Endothelial cell of umbilical vein (primary cell): ENCODE data around the gene HECW1. TPM values are rescaled to one million over a fixed set of nuclear protein-coding genes. Genes with fewer than 3 reads are reported as not detected.

Experiments used
- BruUV-seq: library from RNA; stranded (reverse); fragments of 400-500 nt; replicated peaks from 2 replicates; lab custom pipeline; 2021; lab: Mats Ljungman, UMichigan
- CTCF ChIA-PET: fragments of 300-600, 350-600 bp; sonication (Branson Sonifier 250); formaldehyde crosslinking; loops from one replicate; lab custom pipeline; 2021; ENCODE audit warnings: antibody characterized with exemption, inconsistent platforms; lab: Charles Lee
- POLR2A ChIA-PET: fragments of 300-600, 350-600 bp; sonication (Branson Sonifier 250); formaldehyde crosslinking; loops from one replicate; lab custom pipeline; 2021; ENCODE audit warnings: antibody characterized with exemption, inconsistent platforms; lab: Charles Lee
- DNase-seq: peaks from one replicate; pipeline ENCODE4 v3.0.0-alpha.2; 2011; ENCODE audit warnings: low read depth, low spot score
- FAIRE-seq: peaks from 2 replicates; lab custom pipeline; 2011; peaks lifted over from hg19 to GRCh38; lab: Jason Lieb, UNC
- H2AFZ ChIP-seq: 2 replicates; pipeline ENCODE4 v1.6.0; 2012; ENCODE audit warnings: low read depth, low read length, control low read depth, inconsistent platforms
- H3K27ac ChIP-seq: 2 replicates; pipeline ENCODE4 v1.5.1; 2011; ENCODE audit warnings: low read depth, mild to moderate bottlenecking, control low read depth, low read length, moderate library complexity; ENCODE audit not compliant: insufficient read depth
- H3K27me3 ChIP-seq, 2 experiments: 2 replicates each; pipeline versions ENCODE4 v1.6.0 to v1.6.1; 2011; ENCODE audit warnings: low read length in 2 of 2, mixed read lengths in 1 of 2; ENCODE audit not compliant: control insufficient read depth in 2 of 2, insufficient read depth in 2 of 2
- H3K36me3 ChIP-seq, 2 experiments: 2 replicates in 1 of 2; 3 replicates in 1 of 2; pipeline ENCODE4 v1.5.1; 2011; ENCODE audit warnings: low read length in 2 of 2, mild to moderate bottlenecking in 1 of 2, moderate library complexity in 1 of 2; ENCODE audit not compliant: control insufficient read depth in 2 of 2, insufficient read depth in 2 of 2; ENCODE audit errors: extremely low read depth in 1 of 2
- H3K4me1 ChIP-seq: 3 replicates; pipeline ENCODE4 v1.5.1; 2011; ENCODE audit warnings: mild to moderate bottlenecking, low read length; ENCODE audit not compliant: control insufficient read depth, insufficient read depth; ENCODE audit errors: extremely low read depth
- H3K4me2 ChIP-seq: 2 replicates; pipeline ENCODE4 v1.6.1; 2011; ENCODE audit warnings: low read length, control low read depth, mixed read lengths; ENCODE audit not compliant: insufficient read depth
- H3K4me3 ChIP-seq, 3 experiments: fragments of 200-600 bp in 1 of 3; sonication (generic), shearing (Covaris generic) in 1 of 3; replicated peaks in 1 of 3; 2 replicates each; pipeline ENCODE4 v1.5.1; 2011 to 2016; ENCODE audit warnings: control low read depth in 3 of 3, low read length in 3 of 3, mild to moderate bottlenecking in 2 of 3, inconsistent platforms in 1 of 3, low read depth in 1 of 3, moderate library complexity in 1 of 3; ENCODE audit not compliant: insufficient read depth in 1 of 3
- H3K79me2 ChIP-seq: 2 replicates; pipeline ENCODE4 v1.6.0; 2012; ENCODE audit warnings: low read length, inconsistent platforms; ENCODE audit not compliant: control insufficient read depth, insufficient read depth
- H3K9ac ChIP-seq: replicated peaks from 2 replicates; pipeline ENCODE3; 2011; ENCODE audit warnings: low read length, control low read depth; ENCODE audit not compliant: insufficient read depth; ENCODE audit errors: extremely low read depth
- H3K9me1 ChIP-seq: replicated peaks from 3 replicates; pipeline ENCODE4 v1.6.0; 2011; ENCODE audit warnings: mild to moderate bottlenecking, low read length; ENCODE audit not compliant: control insufficient read depth, insufficient read depth; ENCODE audit errors: extremely low read depth
- H3K9me3 ChIP-seq: replicated peaks from 2 replicates; pipeline ENCODE4 v1.5.1; 2012; ENCODE audit warnings: low read length, inconsistent platforms; ENCODE audit not compliant: control insufficient read depth, insufficient read depth
- H4K20me1 ChIP-seq: replicated peaks from 2 replicates; pipeline ENCODE3; 2011; ENCODE audit warnings: mild to moderate bottlenecking, low read length; ENCODE audit not compliant: control insufficient read depth, insufficient read depth; ENCODE audit errors: extremely low read depth
- EZH2 ChIP-seq: IDR thresholded peaks from 2 replicates; pipeline ENCODE4 v1.6.1; 2012; ENCODE audit warnings: borderline replicate concordance, low read depth, mild to moderate bottlenecking, moderate library complexity, low read length, inconsistent platforms; ENCODE audit not compliant: severe bottlenecking
- FOS ChIP-seq: IDR thresholded peaks from 2 replicates; pipeline ENCODE4 v1.6.1; 2011; ENCODE audit warnings: mild to moderate bottlenecking, low read length, moderate library complexity, borderline replicate concordance; ENCODE audit not compliant: insufficient read depth
- GATA2 ChIP-seq: IDR thresholded peaks from 2 replicates; pipeline ENCODE4 v1.7.0; 2011; ENCODE audit warnings: low read depth, mild to moderate bottlenecking, moderate library complexity, mixed read lengths, low read length; ENCODE audit not compliant: insufficient read length, insufficient read depth
- MYC ChIP-seq: IDR thresholded peaks from one replicate; pipeline ENCODE4 v1.6.1; 2011; ENCODE audit warnings: mild to moderate bottlenecking, low read depth, low read length
- POLR2A ChIP-seq: IDR thresholded peaks from 2 replicates; pipeline ENCODE4 v1.6.1; 2012; ENCODE audit warnings: low read depth, mild to moderate bottlenecking, control low read depth, low read length
- POLR2AphosphoS5 ChIP-seq: IDR thresholded peaks from 2 replicates; pipeline ENCODE4 v1.6.1; 2012; ENCODE audit warnings: low read depth, mild to moderate bottlenecking, control low read depth, low read length, moderate library complexity; ENCODE audit not compliant: insufficient read depth
- dilution Hi-C: fragments of 300-500 bp; cut with MboI; formaldehyde crosslinking; loops from one replicate; pipeline ENCODE4 v1.15.0; 2019; ENCODE audit warnings: low sequenced_read_pairs; ENCODE audit not compliant: extremely low pct_ligation_motif_present
- intact Hi-C: fragments of 100-400 bp; cut with micrococcal nuclease; formaldehyde crosslinking; loops from one replicate; pipeline ENCODE4 v1.10.0; 2022
- polyA plus RNA-seq, 4 experiments: library from polyadenylated mRNA; depleted of rRNA in 3 of 4; stranded (reverse) in 3 of 4; unstranded in 1 of 4; fragments of >200 nt; gene quantifications; 2 replicates each; pipeline versions ENCODE4 v1.2.1 to v1.2.3, GENCODE V29; 2011 to 2012; ENCODE audit warnings: missing spikeins in 1 of 4
- total RNA-seq: library from RNA; stranded (reverse); gene quantifications from 2 replicates; pipeline ENCODE4 v1.2.3, GENCODE V29; 2021
- TF ChIP-seq, protein P1 (sequence below), 2 donors: IDR thresholded peaks; 1 replicate in 1 of 2; 2 replicates in 1 of 2; pipeline ENCODE4 v1.5.1; 2011; ENCODE audit warnings: low read length in 2 of 2, mild to moderate bottlenecking in 2 of 2, moderate library complexity in 2 of 2, control low read depth in 1 of 2, inconsistent platforms in 1 of 2, low read depth in 1 of 2; ENCODE audit not compliant: insufficient read depth in 1 of 2; ENCODE audit errors: extremely low read depth in 1 of 2
- TF ChIP-seq, protein P2 (sequence below): IDR thresholded peaks from 2 replicates; pipeline ENCODE4 v1.6.1; 2011; ENCODE audit not compliant: insufficient read depth, insufficient read length

Gene HECW1
- total and polyA plus RNA-seq, 2 donors (not counting 3 experiments of a cell fraction or from before 2014, with no cell fraction given), result not detected

DNA sequence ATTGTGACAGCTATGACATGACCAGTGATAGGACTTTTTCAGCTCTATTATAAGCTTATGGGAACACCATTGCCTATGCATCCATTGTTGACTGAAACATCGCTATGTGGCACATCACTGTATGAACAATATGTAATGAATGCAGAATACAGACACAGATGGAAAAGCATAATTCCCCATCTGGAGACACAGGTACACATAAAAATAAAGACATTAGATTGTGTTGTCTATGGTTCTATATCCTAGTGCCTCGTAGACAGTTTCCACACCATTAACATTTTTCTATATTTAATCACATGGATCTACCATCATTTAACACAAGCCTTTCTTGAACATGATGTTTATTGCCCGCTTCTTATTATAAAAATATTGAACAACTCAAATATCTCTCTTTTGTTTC is 374.2 kb downstream of the HECW1 start:
- Histone ChIP-seq H2AFZ (no peak overlapping the region), H3K4me1 (no peaks in the 10 kb centered on the region), H4K20me1 (no peaks in the 10 kb centered on the region), H3K9ac (no peak overlapping the region), H3K4me2 (no peak overlapping the region), H3K9me3 (no peaks in the 10 kb centered on the region), H3K4me3 (no peak overlapping the region), H3K27me3 (peaks cover 2 to 5% of the 10 kb centered on the region in 2 experiments), H3K27ac (no peak overlapping the region), H3K36me3 (no peaks in the 10 kb centered on the region), H3K79me2 (no peaks in the 10 kb centered on the region), H3K9me1 (no peaks in the 10 kb centered on the region)
- no peak for TF ChIP-seq POLR2A
- TF ChIP-seq, protein P1, sequence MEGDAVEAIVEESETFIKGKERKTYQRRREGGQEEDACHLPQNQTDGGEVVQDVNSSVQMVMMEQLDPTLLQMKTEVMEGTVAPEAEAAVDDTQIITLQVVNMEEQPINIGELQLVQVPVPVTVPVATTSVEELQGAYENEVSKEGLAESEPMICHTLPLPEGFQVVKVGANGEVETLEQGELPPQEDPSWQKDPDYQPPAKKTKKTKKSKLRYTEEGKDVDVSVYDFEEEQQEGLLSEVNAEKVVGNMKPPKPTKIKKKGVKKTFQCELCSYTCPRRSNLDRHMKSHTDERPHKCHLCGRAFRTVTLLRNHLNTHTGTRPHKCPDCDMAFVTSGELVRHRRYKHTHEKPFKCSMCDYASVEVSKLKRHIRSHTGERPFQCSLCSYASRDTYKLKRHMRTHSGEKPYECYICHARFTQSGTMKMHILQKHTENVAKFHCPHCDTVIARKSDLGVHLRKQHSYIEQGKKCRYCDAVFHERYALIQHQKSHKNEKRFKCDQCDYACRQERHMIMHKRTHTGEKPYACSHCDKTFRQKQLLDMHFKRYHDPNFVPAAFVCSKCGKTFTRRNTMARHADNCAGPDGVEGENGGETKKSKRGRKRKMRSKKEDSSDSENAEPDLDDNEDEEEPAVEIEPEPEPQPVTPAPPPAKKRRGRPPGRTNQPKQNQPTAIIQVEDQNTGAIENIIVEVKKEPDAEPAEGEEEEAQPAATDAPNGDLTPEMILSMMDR (IDR thresholded peaks at IDR 0.05; ENCODE audit: extremely low read depth in 1 of 2, insufficient read depth in 1 of 2, low read depth in 1 of 2, low read length in 2 of 2), result no peak
- TF ChIP-seq FOS, result no peak
- TF ChIP-seq POLR2AphosphoS5, result no peak
- TF ChIP-seq EZH2, result no peak
- no peak for TF ChIP-seq GATA2
- no peak for TF ChIP-seq MYC
- TF ChIP-seq, protein P2, sequence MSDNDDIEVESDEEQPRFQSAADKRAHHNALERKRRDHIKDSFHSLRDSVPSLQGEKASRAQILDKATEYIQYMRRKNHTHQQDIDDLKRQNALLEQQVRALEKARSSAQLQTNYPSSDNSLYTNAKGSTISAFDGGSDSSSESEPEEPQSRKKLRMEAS, result no peak
- dilution Hi-C loops (no loop called here), intact Hi-C loops (no loop called here)
- no TSS peak for BruUV-seq
- ChIA-PET POLR2A (no interaction called here), CTCF (no interaction called here)
- DNase-seq (no peak), FAIRE-seq (no peak)
